ENCODE results near the gene RNF150.

The RNF150 gene

DNA sequence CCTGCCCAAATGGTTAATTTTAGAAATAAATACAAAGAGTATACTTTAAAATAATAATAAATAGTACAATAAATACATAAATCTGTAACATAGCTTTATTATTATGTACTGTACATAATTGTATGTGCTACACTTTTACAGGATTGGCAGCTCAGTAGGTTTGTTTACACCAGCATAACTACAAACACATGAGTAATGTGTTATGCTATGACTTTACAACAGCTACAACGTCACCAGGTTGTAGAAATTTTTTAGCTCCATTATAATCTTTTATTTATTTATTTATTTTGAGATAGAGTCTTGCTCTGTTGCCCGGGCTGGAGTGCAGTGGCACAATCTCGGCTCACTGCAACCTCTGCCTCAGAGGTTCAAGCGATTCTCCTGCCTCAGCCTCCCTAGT, 31.8 kb downstream of the RNF150 start:
- no peak overlapping the region for H3K4me3 ChIP-seq (ENCODE audit: low read depth, low read length)
- TF ChIP-seq, protein P1, sequence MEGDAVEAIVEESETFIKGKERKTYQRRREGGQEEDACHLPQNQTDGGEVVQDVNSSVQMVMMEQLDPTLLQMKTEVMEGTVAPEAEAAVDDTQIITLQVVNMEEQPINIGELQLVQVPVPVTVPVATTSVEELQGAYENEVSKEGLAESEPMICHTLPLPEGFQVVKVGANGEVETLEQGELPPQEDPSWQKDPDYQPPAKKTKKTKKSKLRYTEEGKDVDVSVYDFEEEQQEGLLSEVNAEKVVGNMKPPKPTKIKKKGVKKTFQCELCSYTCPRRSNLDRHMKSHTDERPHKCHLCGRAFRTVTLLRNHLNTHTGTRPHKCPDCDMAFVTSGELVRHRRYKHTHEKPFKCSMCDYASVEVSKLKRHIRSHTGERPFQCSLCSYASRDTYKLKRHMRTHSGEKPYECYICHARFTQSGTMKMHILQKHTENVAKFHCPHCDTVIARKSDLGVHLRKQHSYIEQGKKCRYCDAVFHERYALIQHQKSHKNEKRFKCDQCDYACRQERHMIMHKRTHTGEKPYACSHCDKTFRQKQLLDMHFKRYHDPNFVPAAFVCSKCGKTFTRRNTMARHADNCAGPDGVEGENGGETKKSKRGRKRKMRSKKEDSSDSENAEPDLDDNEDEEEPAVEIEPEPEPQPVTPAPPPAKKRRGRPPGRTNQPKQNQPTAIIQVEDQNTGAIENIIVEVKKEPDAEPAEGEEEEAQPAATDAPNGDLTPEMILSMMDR (IDR thresholded peaks at IDR 0.05; ENCODE audit: borderline replicate concordance, insufficient read depth, low read depth, low read length), result no peak

DNA sequence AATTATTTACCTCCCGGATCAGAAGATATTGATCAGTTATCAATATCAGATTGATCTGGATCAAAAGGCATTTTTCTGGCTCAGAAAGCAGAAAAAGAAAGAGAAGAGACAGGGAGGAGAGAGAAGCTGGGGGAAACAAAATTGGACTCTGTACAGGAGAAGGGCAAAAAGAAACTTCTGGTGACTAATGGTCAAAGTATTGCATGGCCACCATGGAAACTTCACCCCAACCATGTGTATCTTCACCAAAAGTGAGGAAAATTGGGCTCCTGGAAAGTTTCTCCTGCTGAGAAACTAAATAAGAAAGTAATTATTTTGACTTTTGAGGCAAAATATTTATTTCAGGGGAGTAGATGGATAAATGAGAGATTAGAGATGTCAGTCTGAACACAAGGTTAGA, 33.9 kb downstream of the RNF150 start:
- no peak overlapping the region for H3K4me3 ChIP-seq (ENCODE audit: low read depth, low read length)
- TF ChIP-seq, protein P1 (IDR thresholded peaks at IDR 0.05; ENCODE audit: borderline replicate concordance, insufficient read depth, low read depth, low read length), result no peak

DNA sequence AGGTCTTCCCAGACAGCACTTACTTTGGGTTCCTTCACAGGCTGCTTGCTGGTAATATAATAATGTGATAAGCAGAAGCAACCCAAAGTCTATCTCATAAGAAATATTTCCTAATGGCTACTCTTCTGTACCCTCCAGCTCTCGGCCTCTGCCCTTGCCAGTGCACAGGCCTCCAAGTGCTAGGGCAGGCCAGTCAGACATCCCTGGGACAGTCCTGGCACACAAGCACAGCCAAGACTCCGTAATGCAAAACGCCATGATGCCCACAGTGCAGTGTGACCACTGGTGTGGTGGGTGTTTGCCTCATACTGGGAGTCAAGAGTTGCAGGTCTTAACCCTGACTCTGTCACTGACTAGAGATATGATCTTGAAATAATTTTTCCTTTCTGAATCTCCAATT, 35.1 kb downstream of the RNF150 start:
- H3K4me3 ChIP-seq (ENCODE audit: low read depth, low read length), result no peak overlapping the region
- TF ChIP-seq, protein P1 (IDR thresholded peaks at IDR 0.05; ENCODE audit: borderline replicate concordance, insufficient read depth, low read depth, low read length), result no peak

DNA sequence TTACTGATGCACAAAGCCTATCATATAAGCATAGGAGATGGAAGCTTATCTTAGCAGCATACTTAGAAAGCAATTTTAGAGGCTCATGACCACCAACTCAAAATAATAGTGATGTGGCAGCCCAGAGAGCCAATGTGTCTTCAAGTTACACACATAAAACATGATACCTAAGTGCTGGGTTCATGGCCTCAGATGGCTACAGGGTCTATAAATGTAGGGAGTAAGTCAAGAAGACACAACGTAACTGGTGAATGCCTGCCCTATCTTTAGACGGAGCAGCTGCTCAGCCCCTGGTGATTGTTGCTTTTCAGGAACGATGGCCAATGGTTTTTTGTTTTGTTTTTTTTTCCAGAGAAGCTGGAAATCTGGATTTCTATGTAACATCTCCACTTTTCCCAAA, 42.8 kb downstream of the RNF150 start:
- TF ChIP-seq, protein P1 (IDR thresholded peaks at IDR 0.05; ENCODE audit: borderline replicate concordance, insufficient read depth, low read depth, low read length), result no peak
- H3K4me3 ChIP-seq (ENCODE audit: low read depth, low read length), result no peak overlapping the region

DNA sequence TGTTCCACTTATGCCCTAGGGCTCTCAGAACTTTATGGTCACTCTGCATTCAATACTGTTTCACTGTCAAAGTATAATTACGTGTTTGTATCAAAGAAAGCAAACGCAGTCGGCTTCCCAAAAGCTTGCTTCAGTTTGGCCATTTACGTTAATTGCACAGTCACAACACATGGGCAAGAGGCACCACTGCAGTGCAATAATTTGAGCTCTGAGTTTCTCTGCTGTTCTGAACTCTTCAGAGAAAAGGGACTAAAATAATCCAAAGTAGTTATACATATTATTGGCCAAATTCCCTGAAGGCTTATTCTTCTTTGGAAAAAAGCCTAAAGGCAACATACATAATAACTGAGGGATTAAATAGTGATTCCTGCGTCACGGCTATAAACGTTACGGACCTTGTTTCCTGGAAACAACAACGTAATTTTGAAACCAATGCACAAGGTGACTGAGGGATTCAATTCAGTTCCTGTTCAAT, 51.3 kb downstream of the RNF150 start:
- TF ChIP-seq, protein P1 (IDR thresholded peaks at IDR 0.05; ENCODE audit: borderline replicate concordance, insufficient read depth, low read depth, low read length), result no peak
- H3K4me3 ChIP-seq (ENCODE audit: low read depth, low read length), result no peak overlapping the region

DNA sequence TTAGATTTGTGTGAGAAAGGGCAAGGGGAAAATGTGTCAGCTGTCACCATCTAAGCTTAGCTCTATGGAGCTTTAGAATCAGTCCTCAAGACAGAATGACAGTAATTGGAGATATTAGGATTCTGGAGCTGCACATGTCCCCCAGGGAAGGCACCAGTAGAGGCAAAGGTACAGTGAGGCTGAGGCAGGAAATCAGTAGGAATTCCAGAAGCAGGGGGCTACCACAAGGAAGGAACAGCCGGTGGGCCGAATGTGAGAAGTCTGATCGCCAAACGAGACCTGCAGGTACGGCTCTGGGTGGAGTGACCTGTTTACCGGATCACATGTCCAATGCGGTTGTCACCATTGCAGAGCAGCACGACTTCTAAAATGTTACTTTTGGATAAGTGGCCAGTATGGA, 52.6 kb downstream of the RNF150 start:
- TF ChIP-seq, protein P1 (IDR thresholded peaks at IDR 0.05; ENCODE audit: borderline replicate concordance, insufficient read depth, low read depth, low read length), result no peak
- no peak overlapping the region for H3K4me3 ChIP-seq (ENCODE audit: low read depth, low read length)

DNA sequence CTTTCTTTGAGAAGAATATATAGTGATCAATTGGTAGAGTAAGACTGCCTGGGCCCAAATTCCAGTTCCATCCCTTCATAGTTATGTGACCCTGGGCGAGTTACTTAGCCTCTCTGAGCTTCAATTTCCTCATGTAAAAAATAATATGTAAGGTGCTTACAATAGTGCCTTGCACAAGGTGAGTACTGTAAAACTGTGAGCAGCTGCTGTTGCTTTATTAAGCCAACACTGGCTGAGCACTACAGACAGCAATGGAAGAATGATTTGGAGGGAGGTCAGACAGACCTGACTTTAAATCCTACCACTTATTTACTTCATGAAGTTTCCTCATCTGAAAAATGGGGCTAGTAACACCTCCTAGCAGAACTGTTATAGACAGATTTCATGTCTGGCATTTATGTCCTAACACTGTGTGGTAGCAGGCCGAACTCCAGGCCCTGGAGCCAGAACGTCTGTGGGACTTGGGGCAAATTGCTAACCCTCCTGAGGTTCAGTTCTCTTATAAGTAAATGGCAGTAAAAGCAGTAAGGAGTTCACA, 53.8 kb downstream of the RNF150 start:
- TF ChIP-seq, protein P1 (IDR thresholded peaks at IDR 0.05; ENCODE audit: borderline replicate concordance, insufficient read depth, low read depth, low read length), result no peak
- no peak overlapping the region for H3K4me3 ChIP-seq (ENCODE audit: low read depth, low read length)
